ENCODE results near the gene TEX51.

DNA sequence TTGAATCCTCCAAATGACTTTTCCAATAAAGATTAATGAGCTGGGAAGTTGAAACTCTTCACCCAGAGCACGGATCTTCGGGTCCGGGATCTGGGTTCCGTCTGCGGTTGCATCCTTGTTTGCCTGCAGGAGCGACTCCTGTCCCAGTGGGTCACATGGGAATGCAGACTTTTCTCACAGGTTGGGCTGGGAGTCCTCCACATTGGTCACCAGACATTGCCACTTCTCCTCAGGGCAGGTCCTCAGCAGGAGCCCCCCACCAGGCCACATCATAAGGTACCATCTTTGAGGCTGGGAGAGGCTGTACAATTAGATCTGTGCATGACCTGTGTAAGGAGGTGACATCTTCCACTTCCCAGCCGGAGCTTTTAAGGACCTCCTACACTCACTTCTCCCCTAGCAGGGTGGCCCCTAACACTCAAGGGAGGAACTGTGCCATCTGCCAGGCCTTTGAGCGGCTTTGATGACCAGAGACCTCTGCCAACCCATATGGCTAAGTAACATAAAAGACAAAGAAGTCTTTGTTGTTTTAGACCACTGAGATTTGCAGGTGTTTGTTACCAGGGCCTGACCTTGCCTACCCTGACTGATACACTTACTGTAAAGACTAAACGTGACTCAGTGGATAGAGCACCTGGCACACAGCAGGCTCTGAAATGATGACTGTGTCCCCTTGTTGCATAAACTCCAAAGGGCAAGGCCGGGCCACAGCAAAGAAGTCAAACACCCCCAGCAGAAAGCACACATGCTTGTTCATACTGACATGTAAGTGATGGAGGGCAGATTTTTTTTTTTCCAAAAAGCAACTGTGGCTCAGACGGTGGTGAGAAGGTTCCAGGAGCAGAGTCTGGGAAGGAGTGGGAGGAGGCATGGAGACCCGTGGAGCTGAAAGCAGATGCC lies 7.9 kb upstream of the TEX51 start:
- no peak for TF ChIP-seq EZH2 (optimal IDR thresholded peaks at IDR 0.05; ENCODE audit: low read depth, low read length)
- TF ChIP-seq, protein P1, sequence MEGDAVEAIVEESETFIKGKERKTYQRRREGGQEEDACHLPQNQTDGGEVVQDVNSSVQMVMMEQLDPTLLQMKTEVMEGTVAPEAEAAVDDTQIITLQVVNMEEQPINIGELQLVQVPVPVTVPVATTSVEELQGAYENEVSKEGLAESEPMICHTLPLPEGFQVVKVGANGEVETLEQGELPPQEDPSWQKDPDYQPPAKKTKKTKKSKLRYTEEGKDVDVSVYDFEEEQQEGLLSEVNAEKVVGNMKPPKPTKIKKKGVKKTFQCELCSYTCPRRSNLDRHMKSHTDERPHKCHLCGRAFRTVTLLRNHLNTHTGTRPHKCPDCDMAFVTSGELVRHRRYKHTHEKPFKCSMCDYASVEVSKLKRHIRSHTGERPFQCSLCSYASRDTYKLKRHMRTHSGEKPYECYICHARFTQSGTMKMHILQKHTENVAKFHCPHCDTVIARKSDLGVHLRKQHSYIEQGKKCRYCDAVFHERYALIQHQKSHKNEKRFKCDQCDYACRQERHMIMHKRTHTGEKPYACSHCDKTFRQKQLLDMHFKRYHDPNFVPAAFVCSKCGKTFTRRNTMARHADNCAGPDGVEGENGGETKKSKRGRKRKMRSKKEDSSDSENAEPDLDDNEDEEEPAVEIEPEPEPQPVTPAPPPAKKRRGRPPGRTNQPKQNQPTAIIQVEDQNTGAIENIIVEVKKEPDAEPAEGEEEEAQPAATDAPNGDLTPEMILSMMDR (IDR thresholded peaks at IDR 0.05; ENCODE audit: low read length): no peak
